SKM-1 treated with dmso at 0.1 percent for 144 hours (cell line): Measurements from ENCODE around the gene IL22RA1.

Source experiments
- DNase-seq: peaks from one replicate; lab custom pipeline; 2025; ENCODE audit not compliant: unreplicated experiment; lab: John Stamatoyannopoulos, UW

IL22RA1 gene

GRCh38 chr1:24080131-24080530 lies 62.8 kb downstream of the IL22RA1 start:
- no peak for DNase-seq

DNA sequence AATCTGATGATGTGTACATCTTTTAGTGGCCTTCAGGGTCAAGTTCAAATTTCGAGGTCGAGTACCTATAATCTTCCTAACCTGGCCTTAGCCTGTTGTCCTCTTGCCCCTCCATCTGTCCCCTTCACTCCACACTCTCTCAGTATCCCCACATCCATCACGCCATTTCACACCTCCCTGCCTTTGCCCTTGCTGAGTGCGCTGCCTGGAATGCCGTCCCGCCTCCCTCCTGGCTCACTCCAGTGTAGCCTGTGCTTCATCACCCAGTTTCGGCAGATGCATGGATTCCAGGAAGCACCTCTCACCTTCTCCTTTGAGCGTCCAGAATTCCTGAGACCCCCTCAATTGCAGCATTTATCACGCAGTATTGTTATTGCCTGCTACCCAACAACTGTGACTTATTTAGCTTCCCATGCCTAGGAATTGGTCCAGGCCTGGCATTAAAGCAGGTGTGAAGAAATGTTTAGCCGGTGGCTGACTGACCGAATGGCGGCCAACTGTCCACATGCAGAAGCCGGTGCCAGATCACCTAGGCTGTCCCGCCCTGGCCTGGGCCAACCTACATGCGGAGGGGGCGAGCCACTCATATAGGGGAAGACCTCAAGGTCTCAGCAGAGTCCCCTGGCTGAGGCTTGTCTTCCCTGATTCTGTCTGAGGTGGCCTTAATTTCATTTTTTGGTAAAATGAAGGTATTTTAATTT lies 65.5 kb downstream of the IL22RA1 start:
- no peak for DNase-seq

DNA sequence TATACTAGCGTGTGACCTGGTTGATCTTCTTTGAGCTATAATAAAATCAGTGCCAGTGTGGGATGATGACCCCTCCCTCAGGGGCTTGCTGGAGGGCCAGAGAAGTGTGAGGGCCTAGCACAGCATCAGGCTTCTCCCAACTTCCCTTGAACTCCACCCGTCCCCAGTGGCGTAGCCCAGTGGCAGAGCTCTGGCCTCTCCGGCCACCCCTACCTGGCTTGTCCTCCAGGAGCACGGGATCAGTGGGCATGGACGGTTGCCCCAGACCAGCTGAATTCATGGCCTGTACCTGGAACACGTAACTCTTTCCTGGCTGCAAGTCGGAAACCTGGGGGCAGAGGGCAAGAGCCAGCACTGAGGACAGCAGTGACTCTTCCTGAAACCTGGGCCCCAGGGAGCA lies 67.0 kb downstream of the IL22RA1 start:
- DNase-seq = no peak

DNA sequence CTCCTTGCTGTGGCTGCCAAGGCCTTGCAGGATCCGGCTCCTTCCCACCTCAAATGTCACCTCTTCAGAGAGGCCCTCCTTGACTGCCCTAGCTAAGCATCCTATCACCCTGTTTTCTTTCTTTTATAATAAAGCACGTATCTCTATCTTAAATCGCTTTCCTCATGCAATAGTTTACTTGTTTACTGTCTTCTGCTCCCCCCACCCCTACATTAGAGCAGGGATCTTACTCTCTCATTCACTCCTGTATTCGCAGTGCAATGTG lies 67.4 kb downstream of the IL22RA1 start:
- no peak for DNase-seq

DNA sequence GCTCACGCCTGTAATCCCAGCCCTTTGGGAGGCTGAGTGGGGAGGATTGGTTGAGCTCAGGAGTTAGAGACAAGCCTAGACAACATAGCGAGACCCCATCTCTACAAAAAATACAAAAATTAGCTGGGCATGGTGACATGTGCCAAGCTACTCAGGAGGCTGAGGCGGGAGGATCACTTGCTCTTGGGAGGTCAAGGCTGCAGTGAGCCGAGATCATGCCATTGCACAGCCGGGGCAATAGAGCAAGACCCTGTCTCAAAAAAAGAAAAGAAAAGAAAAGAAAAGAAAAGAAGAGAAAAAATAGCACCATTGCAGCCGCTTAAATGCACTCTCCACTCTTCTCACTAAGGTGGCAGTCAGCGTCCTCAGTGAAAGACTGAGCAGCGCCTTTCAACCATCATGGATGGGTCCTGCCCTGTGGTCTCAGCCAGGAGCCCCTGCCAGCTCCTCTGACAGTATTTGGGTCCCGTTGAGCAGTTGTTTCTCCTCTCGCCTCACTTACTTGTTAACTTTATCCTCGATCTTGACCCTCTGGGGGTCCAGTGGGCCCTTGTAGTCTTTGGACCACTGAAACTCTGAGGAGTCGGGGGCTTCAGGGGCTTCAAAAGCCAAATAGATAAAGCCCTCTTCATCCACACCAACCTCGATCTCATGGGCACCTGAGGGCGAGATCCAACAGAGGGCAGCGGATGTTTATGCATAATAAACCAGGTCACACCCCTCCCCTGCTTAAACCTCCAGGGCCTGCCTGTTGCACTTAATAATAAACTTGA lies 67.9 kb downstream of the IL22RA1 start:
- DNase-seq = no peak

DNA sequence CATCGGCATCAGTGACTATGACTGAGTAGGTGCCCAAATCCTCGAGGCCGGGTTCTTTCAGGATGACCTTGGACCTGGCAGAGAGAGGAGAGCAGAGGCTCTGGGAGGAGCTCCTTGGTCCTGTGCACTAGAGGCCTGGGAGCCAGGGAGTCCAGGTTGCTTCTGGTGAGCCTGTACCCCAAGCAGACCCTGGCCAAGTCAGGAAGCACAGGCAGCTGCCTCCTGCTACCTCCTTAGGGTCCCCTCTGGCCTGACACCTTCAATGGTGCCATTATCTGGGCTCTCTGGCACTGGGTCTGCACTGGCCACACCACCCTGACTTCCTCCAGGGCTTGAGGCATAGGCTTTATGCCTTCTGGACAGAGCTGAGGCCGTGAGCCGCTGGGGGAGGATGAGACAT lies 68.7 kb downstream of the IL22RA1 start:
- no peak for DNase-seq

- no peak for DNase-seq
Measured at GRCh38 chr1:24071941-24072340, 71.0 kb downstream of the IL22RA1 start.

DNA sequence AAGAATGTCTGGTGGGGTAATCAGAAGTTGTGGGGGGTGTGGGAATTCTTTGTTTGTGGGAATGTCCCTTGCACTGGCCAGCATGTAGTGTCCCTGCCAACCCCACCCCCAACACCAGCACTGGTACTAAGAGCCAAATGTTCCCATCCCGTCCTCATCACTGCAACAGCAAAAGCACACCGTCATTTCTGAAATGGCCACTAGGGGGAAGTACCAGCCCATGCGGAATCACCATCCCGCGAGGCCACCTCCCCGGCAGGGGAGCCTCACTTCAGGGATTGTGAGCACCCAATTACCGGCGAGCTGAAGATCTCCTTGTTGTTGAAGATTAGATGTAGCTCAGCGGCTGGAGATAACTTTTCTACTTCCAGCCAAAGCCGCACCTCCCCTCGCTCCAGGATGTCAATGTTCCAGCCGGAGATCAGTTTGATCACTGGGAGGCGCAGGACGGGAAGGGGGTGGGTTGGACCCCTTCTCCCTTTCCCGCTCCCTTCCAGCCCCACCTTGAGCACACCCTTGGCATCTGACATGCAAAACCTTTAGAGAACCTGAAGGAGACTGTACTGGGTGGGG lies 72.0 kb downstream of the IL22RA1 start:
- peak; percentile 51 for DNase-seq

DNA sequence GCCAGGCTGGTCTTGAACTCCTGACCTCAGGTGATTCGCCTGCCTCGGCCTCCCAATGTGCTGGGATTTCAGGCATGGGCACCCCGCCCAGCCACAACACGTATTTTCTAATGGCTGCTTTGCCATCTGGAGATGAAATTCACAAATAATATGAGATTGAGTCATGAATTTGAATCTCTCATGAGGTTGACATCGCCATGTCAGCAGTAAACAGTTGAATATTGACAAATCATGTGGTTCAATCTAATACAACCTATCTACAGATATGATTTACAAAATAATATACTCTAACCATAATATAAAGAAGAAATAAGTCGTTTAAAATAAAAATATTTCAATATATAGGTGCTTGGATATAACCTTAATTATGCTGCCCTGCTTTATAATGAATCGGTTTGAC lies 73.1 kb downstream of the IL22RA1 start:
- DNase-seq = no peak
